GM12872 (cell line): Measurements from ENCODE around the gene USP47.

ENCODE experiments used
- CTCF ChIP-seq: IDR thresholded peaks from 3 replicates; pipeline ENCODE4 v1.5.1; 2011; ENCODE audit warnings: low read depth, mild to moderate bottlenecking, low read length, moderate library complexity; ENCODE audit not compliant: insufficient read depth

USP47 gene

GRCh38 chr11:11946180-11946579 is 104.4 kb downstream of the USP47 start:
- TF ChIP-seq CTCF: no peak

GRCh38 chr11:11946878-11947277 is 105.1 kb downstream of the USP47 start:
- TF ChIP-seq CTCF: no peak

GRCh38 chr11:11947825-11948224 is 106.1 kb downstream of the USP47 start:
- no peak for TF ChIP-seq CTCF

- no peak for TF ChIP-seq CTCF
These were observed 106.6 kb downstream of the USP47 start for GRCh38 chr11:11948242-11948947.

- no peak for TF ChIP-seq CTCF
These were observed 107.7 kb downstream of the USP47 start for GRCh38 chr11:11949482-11949881.

GRCh38 chr11:11952036-11952435 is 110.3 kb downstream of the USP47 start:
- TF ChIP-seq CTCF: no peak

GRCh38 chr11:11956006-11956405 is 114.2 kb downstream of the USP47 start:
- no peak for TF ChIP-seq CTCF
